ENCODE data around the gene SELENOI. TPM values are rescaled to one million over a fixed set of nuclear protein-coding genes. Genes with fewer than 3 reads are reported as not detected.

SELENOI gene
- total RNA-seq, 1 donor from 2014 or later, result 17.9 TPM

DNA sequence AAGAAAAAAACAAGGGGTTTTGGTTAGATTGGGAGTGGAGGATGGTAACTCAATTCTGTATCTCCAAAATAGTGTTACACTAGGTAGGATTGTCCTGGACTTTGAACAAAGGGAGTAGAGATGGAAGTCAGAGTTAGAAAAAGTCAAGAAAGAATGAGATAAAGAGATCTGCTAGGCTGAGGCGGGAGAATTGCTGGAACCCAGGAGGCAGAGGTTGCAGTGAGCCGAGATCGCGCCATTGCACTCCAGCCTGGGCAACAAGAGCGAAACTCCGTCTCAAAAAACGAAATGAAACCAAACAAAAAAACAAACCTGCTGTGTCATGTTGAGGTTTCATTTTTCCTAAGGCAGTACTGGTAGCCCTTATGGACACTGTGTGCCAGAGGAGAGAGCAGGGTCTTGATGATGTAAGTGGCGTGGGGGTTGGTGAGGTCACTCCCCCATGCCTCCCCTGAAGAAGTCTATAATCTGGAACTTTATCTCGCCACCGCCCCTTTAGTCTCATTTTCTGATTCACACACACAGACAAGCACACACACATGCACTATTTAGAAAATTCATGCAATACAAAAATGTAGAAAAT, 66.2 kb downstream of the SELENOI start:
- DNase-seq, result no peak

DNA sequence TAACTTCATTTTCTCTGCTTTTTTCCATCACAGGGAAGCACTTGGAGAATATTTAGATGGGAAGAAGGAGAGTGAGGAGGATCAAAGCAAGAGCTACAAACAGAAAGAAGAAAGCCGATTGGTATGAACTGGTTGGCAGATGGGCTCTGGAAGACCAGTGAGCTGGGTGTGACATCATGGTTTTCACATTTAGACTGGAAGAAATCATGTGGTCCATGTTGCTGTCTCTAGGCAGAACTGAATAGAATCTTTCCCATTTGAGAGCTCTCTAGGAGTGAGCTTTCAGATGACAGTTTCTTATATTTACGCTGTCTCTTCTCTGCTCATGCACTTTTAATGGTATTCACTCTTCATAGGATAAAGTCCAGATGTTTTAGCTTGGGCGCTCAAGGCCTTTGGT, 68.4 kb downstream of the SELENOI start:
- DNase-seq, result no peak

DNA sequence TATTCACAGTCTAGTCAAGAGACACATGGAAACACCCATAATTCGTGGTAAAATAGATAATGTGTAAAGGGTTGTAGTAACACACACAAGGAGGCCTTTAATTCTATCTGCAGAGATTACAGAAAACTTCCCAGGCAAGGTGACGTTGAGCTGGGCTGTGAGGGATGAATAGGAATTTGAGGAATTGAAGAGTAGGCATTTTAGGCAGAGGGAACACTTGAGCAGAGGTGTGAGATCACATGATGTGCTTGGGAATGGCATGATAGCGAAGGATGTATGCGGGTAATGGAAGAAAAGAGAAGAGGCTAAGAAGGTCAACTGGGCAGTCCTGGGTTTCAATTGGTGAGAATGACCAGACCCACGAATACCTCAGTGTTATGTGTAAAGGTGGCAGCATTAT, 76.0 kb downstream of the SELENOI start:
- DNase-seq, result no peak

DNA sequence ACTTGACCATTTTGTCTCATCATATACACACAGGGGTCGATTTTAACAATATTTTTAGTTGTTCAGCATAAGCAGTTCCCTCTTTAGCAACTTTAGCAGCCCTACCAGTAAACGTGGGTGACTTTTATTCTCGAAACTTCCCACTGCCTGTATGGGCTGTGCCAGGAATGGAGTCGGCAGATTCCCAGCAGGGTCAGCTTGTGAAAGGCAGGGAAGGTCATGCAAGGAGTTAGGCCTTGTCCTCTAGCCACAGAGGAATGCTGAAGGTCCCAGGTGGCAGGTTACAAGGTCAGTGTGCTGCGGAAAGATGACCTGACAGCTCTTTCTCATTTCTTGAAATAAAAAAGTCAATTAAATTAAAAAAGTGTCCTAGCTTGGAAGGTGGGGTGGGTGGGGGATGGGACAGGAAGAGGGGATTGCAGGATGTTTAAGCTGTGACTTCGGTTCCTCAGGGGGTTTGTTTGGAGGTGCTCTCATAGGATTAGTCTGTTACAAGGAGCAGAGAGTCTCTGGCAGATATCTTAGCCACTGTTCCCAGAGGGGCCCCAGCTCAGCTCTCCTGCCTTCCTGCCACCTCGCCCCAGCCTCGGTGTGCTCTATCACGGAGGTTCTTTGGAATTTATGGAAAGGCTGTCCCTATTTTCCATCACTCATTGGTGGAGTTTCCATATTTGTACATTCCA, 77.1 kb downstream of the SELENOI start:
- DNase-seq, result no peak

DNA sequence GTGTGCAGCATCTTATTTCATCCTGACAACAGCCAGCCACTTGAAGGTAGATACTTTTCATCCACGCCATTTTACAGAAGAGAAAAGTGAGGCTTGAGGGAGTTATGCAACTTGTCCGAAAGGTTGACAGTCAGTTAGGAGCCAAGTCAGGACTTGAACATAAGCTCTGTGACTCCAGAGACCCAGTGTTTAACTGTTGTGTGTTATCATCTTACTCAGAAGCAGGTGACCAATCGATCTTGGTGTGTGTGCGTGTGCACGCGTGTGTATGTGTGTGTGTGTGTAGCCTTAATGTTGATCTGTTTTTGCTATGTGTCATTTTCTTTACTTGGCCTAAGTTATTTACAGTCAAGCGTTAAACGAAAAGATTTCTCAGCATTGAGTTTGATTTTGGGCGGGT, 77.8 kb downstream of the SELENOI start:
- DNase-seq, result no peak

DNA sequence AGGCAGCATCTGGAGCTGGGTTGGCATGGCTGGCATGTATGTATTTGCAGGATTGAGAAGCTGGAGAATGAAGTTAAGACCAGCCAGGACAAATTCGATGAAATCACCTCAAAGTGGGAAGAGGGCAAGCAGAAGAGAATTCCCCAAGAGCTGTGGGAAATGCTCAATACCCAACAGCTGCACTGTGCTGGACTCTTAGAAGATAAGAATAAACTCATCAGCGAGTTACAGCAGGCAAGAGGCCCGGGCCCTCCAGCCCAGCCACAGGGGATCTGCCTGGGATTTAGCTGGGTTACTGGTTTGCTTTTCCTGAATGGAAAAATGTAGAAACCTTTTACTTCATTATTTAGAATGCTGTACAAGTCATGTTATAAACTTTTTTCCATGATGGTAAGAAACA, 78.3 kb downstream of the SELENOI start:
- DNase-seq, result no peak

DNA sequence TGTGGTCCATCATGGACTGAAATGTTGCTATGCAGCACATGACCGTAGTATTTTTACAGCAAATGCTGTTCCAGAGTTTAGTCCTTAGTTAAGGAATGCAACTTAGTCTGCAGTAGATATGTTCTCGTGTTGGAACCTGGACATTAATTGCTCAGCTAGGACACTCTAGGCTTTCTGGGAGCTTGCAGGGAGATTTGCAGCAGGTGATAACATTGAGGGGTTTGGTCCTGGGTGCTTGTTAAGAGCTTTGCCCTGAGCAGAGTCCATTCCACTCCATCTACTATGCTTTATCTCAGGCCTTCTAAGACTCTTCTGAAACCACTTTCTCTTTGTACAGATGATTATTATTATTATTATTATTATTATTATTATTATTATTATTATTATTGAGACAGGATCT, 82.9 kb downstream of the SELENOI start:
- DNase-seq, result no peak

DNA sequence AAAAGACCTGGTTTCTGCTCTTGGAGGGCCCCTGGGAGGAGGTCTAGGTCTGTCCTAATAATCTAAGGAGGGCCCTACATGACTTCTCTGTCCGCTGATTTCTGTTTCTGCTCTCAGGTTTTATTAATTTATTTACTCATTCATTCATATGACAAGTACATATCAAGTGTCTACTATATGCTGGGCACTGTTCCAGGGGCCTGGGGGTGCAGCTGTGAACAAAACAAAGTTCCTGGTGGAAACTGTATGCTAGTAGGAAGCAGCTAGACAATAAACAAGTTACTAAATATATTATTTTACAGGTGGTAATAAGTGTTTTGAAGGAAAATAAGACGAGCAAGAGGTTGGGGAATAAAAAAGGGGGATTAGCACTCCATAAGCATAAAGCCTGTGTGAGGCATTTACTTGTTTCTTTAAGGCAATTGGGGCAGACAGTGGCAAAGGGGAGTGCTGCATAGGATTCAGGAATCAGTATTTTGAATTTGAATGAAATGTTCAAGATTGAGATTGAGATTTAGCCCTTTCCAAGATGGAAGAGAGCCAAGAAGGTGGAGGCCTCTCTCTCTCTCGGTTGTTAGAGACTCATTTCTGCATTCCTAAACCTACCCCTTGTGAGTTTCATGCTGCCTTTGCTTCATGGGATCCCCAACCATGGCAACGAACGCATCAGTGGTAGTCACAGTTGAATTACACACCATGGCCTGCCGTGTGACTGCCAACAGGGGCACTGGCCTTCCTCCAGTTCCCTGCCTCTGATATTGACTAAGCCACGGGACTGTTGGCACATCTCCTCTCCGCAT, 84.0 kb downstream of the SELENOI start:
- peak; percentile 39 for DNase-seq

DNA sequence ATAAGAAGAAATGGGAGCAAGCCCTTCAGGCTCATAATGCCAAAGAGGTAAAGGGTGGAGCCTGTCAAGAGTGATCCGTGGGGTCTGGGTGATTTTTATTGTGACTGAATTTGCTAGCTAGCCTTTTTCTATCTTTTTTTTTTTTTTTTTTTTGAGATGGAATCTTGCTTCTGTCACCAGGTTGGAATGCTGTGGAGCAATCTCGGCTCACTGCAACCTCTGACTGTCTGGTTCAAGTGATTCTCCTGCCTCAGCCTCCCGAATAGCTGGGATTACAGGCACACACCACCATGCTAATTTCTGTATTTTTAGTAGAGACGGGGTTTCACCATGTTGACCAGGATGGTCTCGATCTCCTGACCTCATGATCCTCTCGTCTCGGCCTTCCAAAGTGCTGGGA, 84.9 kb downstream of the SELENOI start:
- no peak for DNase-seq

DNA sequence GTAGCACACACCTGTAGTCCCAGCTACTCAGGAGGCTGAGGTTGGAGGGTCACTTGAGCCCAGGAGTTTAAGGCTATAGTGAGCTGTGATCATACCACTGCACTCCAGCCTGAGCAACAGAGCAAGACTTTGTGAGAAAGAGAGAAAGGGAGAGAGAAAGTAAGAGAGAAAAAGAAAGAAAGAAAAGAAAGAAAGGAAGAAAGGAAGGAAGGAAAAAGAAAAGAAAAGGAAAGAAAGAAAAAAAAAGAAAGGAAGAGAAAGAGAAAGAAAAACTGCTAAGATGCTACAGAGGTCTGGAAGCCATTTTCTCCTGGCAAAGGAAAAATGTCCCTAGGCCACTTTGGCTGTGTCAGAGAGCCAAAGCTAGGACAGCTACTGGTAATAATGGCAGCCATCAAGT, 86.4 kb downstream of the SELENOI start:
- no peak for DNase-seq

DNA sequence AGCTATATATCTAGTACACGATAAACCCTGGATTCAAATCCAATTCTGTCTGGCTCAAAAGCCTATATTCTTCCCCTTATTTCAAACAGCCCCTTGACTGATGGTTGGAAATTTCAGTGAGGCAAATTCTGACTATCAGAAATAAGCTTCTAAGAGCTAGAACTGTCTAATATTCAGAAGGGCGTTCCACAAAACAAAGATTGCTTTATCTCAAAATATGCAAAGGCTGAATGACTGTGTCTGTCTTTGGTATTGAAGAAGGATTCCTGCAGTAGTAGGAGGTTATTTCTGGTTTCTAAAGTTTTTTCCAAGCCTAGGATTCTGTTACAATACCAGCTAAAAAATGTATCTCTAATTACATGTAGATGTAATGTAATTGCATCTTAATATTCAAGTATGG, 86.9 kb downstream of the SELENOI start:
- no peak for DNase-seq

DNA sequence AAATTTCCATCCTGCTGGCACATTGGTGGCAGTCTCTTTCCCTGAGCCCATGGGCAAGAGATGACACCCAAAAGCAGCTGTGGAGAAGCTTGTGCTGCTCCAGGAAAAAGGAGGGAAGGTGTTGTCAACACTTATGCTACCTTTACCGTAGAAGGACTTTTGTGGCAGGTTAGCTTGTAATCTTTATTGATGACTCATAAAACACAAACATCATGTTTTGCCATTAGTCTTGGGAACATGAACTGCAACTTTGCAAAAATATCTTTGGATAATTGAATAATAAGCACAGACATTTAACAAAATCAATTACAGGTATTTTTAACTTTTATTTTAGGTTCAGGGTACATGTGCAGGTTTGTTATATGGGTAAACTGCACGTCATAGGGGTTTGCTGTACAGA, 89.2 kb downstream of the SELENOI start:
- no peak for DNase-seq

DNA sequence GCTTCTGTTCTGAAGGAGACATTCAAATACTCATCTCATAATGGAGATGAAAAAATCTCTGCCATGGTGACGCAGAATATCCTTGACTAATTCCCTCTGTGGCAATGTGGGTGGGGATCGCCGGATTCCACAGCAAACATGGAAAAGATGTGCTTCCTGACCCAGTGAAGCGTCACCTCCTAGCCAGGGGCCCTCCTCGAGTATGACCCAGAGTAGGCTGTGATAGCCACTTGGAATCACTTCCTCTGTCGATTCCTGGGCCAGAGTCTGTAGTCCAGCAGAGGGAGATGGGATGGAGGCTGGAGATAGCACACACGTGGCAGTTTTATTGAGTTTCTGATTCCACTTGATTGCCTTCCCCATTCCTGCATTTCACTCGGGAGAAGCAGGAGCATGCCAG, 92.6 kb downstream of the SELENOI start:
- DNase-seq, result peak; percentile 60

DNA sequence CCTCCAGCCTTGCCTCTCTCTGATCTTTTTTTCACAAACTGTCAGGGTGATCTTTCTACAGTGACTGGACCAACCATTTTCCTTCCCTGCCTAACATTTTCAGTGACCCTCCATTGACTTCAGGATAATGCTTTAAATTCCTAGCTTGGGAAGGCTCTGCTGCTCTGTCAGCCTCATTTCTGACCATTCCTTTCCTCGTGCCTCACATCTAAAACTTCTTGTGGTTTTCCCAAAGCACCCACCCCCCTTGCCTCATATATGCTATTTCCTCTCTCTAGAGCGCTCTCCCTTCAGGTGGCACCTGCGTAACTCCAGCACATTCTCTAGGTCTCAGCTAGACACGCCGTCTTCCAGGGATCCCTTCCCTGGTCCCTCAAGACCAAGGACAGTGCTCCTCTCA, 93.0 kb downstream of the SELENOI start:
- DNase-seq, result no peak

DNA sequence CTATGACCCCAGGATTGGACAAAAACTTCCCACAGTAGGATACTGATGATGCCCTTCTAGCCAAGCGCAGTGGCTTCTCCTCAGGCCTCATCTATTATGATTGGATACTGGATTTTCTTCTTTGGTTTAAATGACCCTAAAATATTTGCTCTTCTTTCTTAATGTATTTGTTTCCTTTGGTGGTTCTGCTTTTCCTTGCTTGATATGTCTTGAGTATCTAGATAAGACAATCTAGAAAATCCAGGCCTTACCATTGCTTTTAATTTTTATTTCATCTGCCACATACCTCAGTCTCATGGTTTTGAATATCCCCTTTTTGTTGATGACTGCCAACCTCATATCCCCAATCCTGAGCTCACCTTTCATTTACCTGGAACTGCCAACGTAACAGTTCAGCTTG, 96.4 kb downstream of the SELENOI start:
- DNase-seq, result no peak

DNA sequence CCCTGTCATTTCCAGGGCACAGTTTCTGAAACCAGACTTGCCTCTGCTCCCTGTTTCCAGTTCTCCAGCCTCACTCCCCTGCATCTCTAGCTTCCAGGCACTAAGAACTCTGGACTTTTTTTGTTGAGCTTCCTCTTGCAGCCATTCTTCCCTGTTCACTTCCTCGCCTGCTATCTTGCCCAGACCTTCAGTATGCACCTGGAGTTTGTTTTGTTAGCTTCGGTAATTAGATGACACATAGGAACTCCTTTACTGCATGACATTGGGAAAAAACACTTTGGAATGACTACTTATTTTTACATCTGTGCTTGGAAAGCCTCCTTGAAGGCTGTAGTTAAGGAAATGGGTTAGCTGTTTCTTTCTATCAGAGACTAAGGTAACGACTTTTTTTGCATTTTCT, 96.8 kb downstream of the SELENOI start:
- peak; percentile 77 for DNase-seq

DNA sequence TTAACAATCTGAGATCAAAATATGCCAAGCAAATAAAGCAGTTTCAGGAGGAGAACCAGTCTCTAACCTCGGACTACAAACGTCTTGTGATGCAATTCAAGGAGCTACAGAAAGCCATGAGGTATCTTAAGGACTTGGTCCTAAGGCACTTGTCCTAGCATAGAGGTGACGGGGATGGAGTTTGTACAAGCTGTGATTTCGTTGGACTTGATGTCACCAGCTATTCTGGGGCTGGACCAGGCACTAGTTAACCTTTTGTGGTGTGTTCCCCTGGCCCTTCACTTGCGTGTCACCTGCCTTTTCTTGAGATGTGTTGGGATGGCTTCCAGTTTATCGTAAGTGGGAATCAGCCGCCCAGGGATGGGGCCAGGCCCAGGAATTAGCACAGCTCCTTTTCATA, 98.3 kb downstream of the SELENOI start:
- no peak for DNase-seq

Other genes starting within 250 kb of the SELENOI start
- 0.37 and 0.68 TPM in 2 replicates for gene GAREM2, start 173.1 kb upstream of the SELENOI start, total RNA-seq
- 208 and 237 TPM in 2 replicates for gene HADHA, start 101.5 kb upstream of the SELENOI start, total RNA-seq
- 151 TPM in 2 replicates for gene HADHB, start 101.2 kb upstream of the SELENOI start, total RNA-seq
- gene ADGRF3, start 646 bp downstream of the SELENOI start, total RNA-seq, result 0.84 TPM in 1 of 2 replicates, not detected in the other
- gene DRC1, start 55.8 kb downstream of the SELENOI start, total RNA-seq, result 0.09 and 0.17 TPM in 2 replicates
- gene OTOF, start 132.0 kb downstream of the SELENOI start, total RNA-seq, result 73.3 and 89.5 TPM in 2 replicates

Data from dermis blood vessel endothelial cell (primary cell).